Astrocyte (in vitro differentiated cells and primary cell): Measurements from ENCODE around the gene INHBC.
"Not testable (repeated sequence)": the region's sequence is repeated elsewhere in the genome, so short reads cannot be mapped to it uniquely, and the experiment has no call there.

Source experiments
- EZH2 ChIP-seq: IDR thresholded peaks from 2 replicates; pipeline ENCODE4 v1.6.1; 2012; ENCODE audit warnings: mild to moderate bottlenecking, low read length, inconsistent platforms; ENCODE audit not compliant: insufficient read depth
- TF ChIP-seq, protein P1 (sequence below): IDR thresholded peaks from 2 replicates; pipeline ENCODE4 v1.5.1; 2011; ENCODE audit warnings: low read depth, mild to moderate bottlenecking, inconsistent platforms, low read length, moderate library complexity; ENCODE audit not compliant: insufficient read depth

DNA sequence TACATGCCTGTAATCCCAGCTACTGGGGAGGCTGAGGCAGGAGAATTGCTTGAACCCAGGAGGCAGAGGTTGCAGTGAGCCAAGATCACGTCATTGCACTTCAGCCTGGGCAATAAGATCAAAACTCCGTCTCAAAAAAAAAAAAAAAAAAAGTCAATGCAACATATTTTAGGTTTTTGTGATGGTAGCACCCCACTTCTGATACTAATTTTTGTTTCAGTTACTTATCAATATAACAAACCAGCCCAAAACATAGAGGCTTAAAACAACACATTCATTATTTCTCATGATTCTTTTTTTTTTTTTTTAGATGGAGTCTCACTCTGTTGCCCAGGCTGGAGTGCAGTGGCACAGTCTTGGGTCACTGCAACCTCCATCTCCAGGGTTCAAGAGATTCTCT, 6.8 kb downstream of the INHBC start:
- TF ChIP-seq, protein P1, sequence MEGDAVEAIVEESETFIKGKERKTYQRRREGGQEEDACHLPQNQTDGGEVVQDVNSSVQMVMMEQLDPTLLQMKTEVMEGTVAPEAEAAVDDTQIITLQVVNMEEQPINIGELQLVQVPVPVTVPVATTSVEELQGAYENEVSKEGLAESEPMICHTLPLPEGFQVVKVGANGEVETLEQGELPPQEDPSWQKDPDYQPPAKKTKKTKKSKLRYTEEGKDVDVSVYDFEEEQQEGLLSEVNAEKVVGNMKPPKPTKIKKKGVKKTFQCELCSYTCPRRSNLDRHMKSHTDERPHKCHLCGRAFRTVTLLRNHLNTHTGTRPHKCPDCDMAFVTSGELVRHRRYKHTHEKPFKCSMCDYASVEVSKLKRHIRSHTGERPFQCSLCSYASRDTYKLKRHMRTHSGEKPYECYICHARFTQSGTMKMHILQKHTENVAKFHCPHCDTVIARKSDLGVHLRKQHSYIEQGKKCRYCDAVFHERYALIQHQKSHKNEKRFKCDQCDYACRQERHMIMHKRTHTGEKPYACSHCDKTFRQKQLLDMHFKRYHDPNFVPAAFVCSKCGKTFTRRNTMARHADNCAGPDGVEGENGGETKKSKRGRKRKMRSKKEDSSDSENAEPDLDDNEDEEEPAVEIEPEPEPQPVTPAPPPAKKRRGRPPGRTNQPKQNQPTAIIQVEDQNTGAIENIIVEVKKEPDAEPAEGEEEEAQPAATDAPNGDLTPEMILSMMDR = not testable (repeated sequence)
- TF ChIP-seq EZH2 = not testable (repeated sequence)
